ENCODE measurements around the gene ANKRD11.

- TF ChIP-seq CTCF (IDR thresholded peaks at IDR 0.05) (no peak), POLR2A (IDR thresholded peaks at IDR 0.05) (no peak)
These were observed 20.2 kb upstream of the ANKRD11 start for GRCh38 chr16:89510526-89510925.
